H9 (cell line): ENCODE data around the gene CABP7. TPM values are rescaled to one million over a fixed set of nuclear protein-coding genes. Genes with fewer than 3 reads are reported as not detected.

Source experiments
- DNase-seq: peaks from one replicate; pipeline ENCODE4 v3.0.0-alpha.2; 2017
- H2AFZ ChIP-seq: one replicate; pipeline ENCODE4 v1.6.1; 2013; ENCODE audit warnings: mild to moderate bottlenecking, low read length, control low read depth, moderate library complexity
- H2AK5ac ChIP-seq: 2 replicates; pipeline ENCODE4 v1.6.1; 2013; ENCODE audit warnings: low read length, control low read depth, mixed read lengths; ENCODE audit not compliant: insufficient read length
- H2BK120ac ChIP-seq: one replicate; pipeline ENCODE4 v1.6.1; 2013; ENCODE audit warnings: low read depth, mild to moderate bottlenecking, low read length, control low read depth, inconsistent platforms; ENCODE audit not compliant: poor library complexity, severe bottlenecking
- H2BK12ac ChIP-seq: 2 replicates; pipeline ENCODE4 v1.6.1; 2013; ENCODE audit warnings: low read length, control low read depth, mixed read lengths, low read depth; ENCODE audit not compliant: insufficient read length
- H2BK15ac ChIP-seq: 2 replicates; pipeline ENCODE4 v1.6.1; 2013; ENCODE audit warnings: low read depth, low read length, control low read depth
- H2BK20ac ChIP-seq: one replicate; pipeline ENCODE4 v1.6.1; 2013; ENCODE audit warnings: low read depth, mild to moderate bottlenecking, low read length, control low read depth, inconsistent platforms; ENCODE audit not compliant: poor library complexity, severe bottlenecking
- H2BK5ac ChIP-seq: 2 replicates; pipeline ENCODE4 v1.6.1; 2013; ENCODE audit warnings: low read length, control low read depth, mixed read lengths; ENCODE audit not compliant: insufficient read length
- H3K14ac ChIP-seq: 2 replicates; pipeline ENCODE4 v1.6.1; 2013; ENCODE audit warnings: low read length, control low read depth; ENCODE audit not compliant: insufficient read depth
- H3K18ac ChIP-seq: 2 replicates; pipeline ENCODE4 v1.6.1; 2013; ENCODE audit warnings: low read depth, mild to moderate bottlenecking, mixed read lengths, low read length, control low read depth; ENCODE audit not compliant: insufficient read length
- H3K23ac ChIP-seq: 2 replicates; pipeline ENCODE4 v1.6.1; 2013; ENCODE audit warnings: low read length, control low read depth, mixed read lengths, low read depth; ENCODE audit not compliant: insufficient read length
- H3K23me2 ChIP-seq: 2 replicates; pipeline ENCODE4 v1.6.1; 2013; ENCODE audit warnings: low read depth, mild to moderate bottlenecking, mixed read lengths, low read length, control low read depth; ENCODE audit not compliant: insufficient read length, poor library complexity, severe bottlenecking
- H3K27ac ChIP-seq: 2 replicates; pipeline ENCODE4 v1.5.1; 2013; ENCODE audit warnings: low read length, control low read depth, mixed read lengths, low read depth; ENCODE audit not compliant: insufficient read length
- H3K27me3 ChIP-seq: 2 replicates; pipeline ENCODE4 v1.6.1; 2013; ENCODE audit warnings: low read length, control low read depth, inconsistent platforms; ENCODE audit not compliant: insufficient read depth
- H3K4ac ChIP-seq: 2 replicates; pipeline ENCODE4 v1.6.1; 2013; ENCODE audit warnings: low read depth, mild to moderate bottlenecking, control low read depth, inconsistent platforms, low read length, moderate library complexity
- H3K4me1 ChIP-seq: 2 replicates; pipeline ENCODE4 v1.6.1; 2013; ENCODE audit warnings: low read length, control low read depth, inconsistent platforms; ENCODE audit not compliant: insufficient read depth
- H3K4me2 ChIP-seq: 2 replicates; pipeline ENCODE4 v1.6.1; 2013; ENCODE audit warnings: low read length, control low read depth, mixed read lengths; ENCODE audit not compliant: insufficient read length, insufficient read depth
- H3K56ac ChIP-seq: 2 replicates; pipeline ENCODE4 v1.6.1; 2013; ENCODE audit warnings: low read depth, mild to moderate bottlenecking, mixed read lengths, low read length, control low read depth; ENCODE audit not compliant: insufficient read length
- H3K79me1 ChIP-seq: 2 replicates; pipeline ENCODE4 v1.6.1; 2013; ENCODE audit warnings: low read depth, mild to moderate bottlenecking, moderate library complexity, low read length, control low read depth, inconsistent platforms; ENCODE audit not compliant: insufficient read depth, poor library complexity, severe bottlenecking
- H3K79me2 ChIP-seq: 2 replicates; pipeline ENCODE4 v1.6.1; 2013; ENCODE audit warnings: low read length, control low read depth, inconsistent platforms; ENCODE audit not compliant: insufficient read depth
- H3K9ac ChIP-seq: 2 replicates; pipeline ENCODE4 v1.6.1; 2013; ENCODE audit warnings: low read length, control low read depth, mixed read lengths; ENCODE audit not compliant: insufficient read length; ENCODE audit errors: extremely low read depth
- H3K9me3 ChIP-seq: one replicate; pipeline ENCODE4 v1.6.1; 2013; ENCODE audit warnings: low read depth, low read length, inconsistent platforms; ENCODE audit not compliant: control insufficient read depth
- H3T11ph ChIP-seq: one replicate; pipeline ENCODE4 v1.6.1; 2013; ENCODE audit warnings: mild to moderate bottlenecking, low read length, control low read depth, inconsistent platforms
- H4K20me1 ChIP-seq: one replicate; pipeline ENCODE4 v1.6.1; 2013; ENCODE audit not compliant: control insufficient read depth, insufficient read length, insufficient read depth
- H4K5ac ChIP-seq: 2 replicates; pipeline ENCODE4 v1.6.1; 2013; ENCODE audit warnings: low read depth, mild to moderate bottlenecking, mixed read lengths, low read length, control low read depth; ENCODE audit not compliant: insufficient read length
- H4K8ac ChIP-seq: replicated peaks from 2 replicates; pipeline ENCODE4 v1.6.1; 2013; ENCODE audit warnings: low read length, control low read depth, mixed read lengths, low read depth; ENCODE audit not compliant: insufficient read length
- H4K91ac ChIP-seq: 2 replicates; pipeline ENCODE4 v1.6.1; 2013; ENCODE audit warnings: low read depth, mild to moderate bottlenecking, moderate library complexity, mixed read lengths, low read length, control low read depth; ENCODE audit not compliant: insufficient read length
- H3K27ac Mint-ChIP-seq, 3 experiments: 2 replicates in 2 of 3; 3 replicates in 1 of 3; pipeline ENCODE4 v1.8.0; 2020 to 2021; ENCODE audit warnings: mixed read lengths in 3 of 3, mild to moderate bottlenecking in 1 of 3, moderate library complexity in 1 of 3
- H3K27me3 Mint-ChIP-seq: 2 replicates; pipeline ENCODE4 v1.8.0; 2021; ENCODE audit warnings: low read depth, mild to moderate bottlenecking, moderate library complexity, mixed read lengths
- H3K36me3 Mint-ChIP-seq, 3 experiments: 2 replicates in 2 of 3; 3 replicates in 1 of 3; pipeline ENCODE4 v1.8.0; 2020 to 2021; ENCODE audit warnings: low read depth in 3 of 3, mixed read lengths in 3 of 3; ENCODE audit not compliant: insufficient read depth in 1 of 3
- H3K4me1 Mint-ChIP-seq, 2 experiments: 2 replicates each; pipeline ENCODE4 v1.8.0; 2020; ENCODE audit warnings: mixed read lengths in 2 of 2
- H3K4me3 Mint-ChIP-seq, 2 experiments: 2 replicates in 1 of 2; 3 replicates in 1 of 2; pipeline ENCODE4 v1.8.0; 2020 to 2021; ENCODE audit warnings: mild to moderate bottlenecking in 2 of 2, mixed read lengths in 2 of 2, moderate library complexity in 1 of 2
- H3K9me3 Mint-ChIP-seq, 2 experiments: 2 replicates in 1 of 2; 3 replicates in 1 of 2; pipeline ENCODE4 v1.8.0; 2020; ENCODE audit warnings: mild to moderate bottlenecking in 2 of 2, mixed read lengths in 2 of 2, moderate library complexity in 1 of 2
- CTCF ChIP-seq: fragments of 200-600 bp; sonication (generic); conservative IDR thresholded peaks from 3 replicates; pipeline ENCODE4 v1.8.0; 2021; ENCODE audit warnings: antibody characterized with exemption, mild to moderate bottlenecking
- WGBS: extraction: QIAGEN DNeasy Blood & Tissue Kit; methylation state at CpG from one replicate; pipeline ENCODE4 v1.1.7; 2013; ENCODE audit warnings: missing lambda C conversion rate, low lambda C conversion rate, mixed read lengths; ENCODE audit not compliant: insufficient read length; ENCODE audit errors: extremely low coverage; 5-methylcytosine and 5-hydroxymethylcytosine counted together
- total RNA-seq: library from RNA; stranded (reverse); gene quantifications from 2 replicates; pipeline ENCODE4 v1.2.1, GENCODE V29; 2021

The CABP7 gene
- total RNA-seq, 1 experiment from 2014 or later: 0.83 TPM

DNA sequence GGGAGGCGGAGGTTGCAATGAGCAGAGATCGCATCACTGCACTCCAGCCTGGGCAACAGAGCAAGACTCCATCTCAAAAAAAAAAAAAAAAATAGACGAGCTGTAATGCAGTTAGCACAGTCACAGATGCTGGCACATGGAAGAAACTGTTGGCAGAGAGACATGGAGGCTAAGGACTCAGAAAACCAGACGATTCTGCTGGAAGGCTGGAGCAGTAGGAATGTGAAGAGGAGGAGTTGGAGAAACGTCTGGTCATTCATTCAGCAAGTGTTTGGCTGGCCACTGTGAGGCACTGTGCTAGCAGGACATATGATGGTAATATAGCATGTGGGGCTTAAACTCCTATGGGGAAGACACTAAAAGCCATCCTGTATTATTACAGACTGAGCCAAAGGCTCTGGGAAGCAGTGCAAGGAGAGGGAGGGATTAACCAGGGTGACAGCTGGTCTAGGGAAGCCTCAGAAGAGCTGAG is 52.4 kb downstream of the CABP7 start:
- H3K27me3 Mint-ChIP-seq: peaks cover 10% of the 10 kb centered on the region
- no peak overlapping the region for H2AK5ac ChIP-seq
- peaks cover 7% of the 10 kb centered on the region for H3K23me2 ChIP-seq
- H2BK12ac ChIP-seq: no peak overlapping the region
- no peak overlapping the region for H2BK15ac ChIP-seq
- H3K18ac ChIP-seq: no peak overlapping the region
- H3K27ac ChIP-seq: no peak overlapping the region
- no peak overlapping the region for H3K4me3 Mint-ChIP-seq
- H3K4me2 ChIP-seq: no peak overlapping the region
- peak overlapping the region in 1 of 3 experiments; percentile 82; a peak in 2 of 7 replicates for H3K27ac Mint-ChIP-seq
- no peaks in the 10 kb centered on the region; the same call in 1 of the 2 replicates for H3K4me1 ChIP-seq
- H3K79me1 ChIP-seq: no peaks in the 10 kb centered on the region
- H3K9ac ChIP-seq: no peak overlapping the region
- peaks cover 9% of the 10 kb centered on the region in 2 experiments for H3K4me1 Mint-ChIP-seq
- H4K20me1 ChIP-seq: no peaks in the 10 kb centered on the region
- H3T11ph ChIP-seq: no peak overlapping the region
- H3K9me3 Mint-ChIP-seq: no peaks in the 10 kb centered on the region
- no peak overlapping the region for H4K8ac ChIP-seq
- DNase-seq: peak; percentile 45
- no peak overlapping the region for H2BK120ac ChIP-seq
- H3K9me3 ChIP-seq: no peaks in the 10 kb centered on the region
- H3K56ac ChIP-seq: no peak overlapping the region
- no peak overlapping the region for H3K14ac ChIP-seq
- no peak overlapping the region for H2BK5ac ChIP-seq
- H3K23ac ChIP-seq: no peak overlapping the region
- H4K91ac ChIP-seq: no peak overlapping the region
- no peak overlapping the region for H2BK20ac ChIP-seq
- H3K4ac ChIP-seq: no peak overlapping the region
- H3K36me3 Mint-ChIP-seq: peaks cover 12 to 29% (median 24%) of the 10 kb centered on the region in 3 experiments; a peak in 6 of 7 replicates
- H2AFZ ChIP-seq: no peak overlapping the region
- H4K5ac ChIP-seq: no peak overlapping the region
- peaks cover 7% of the 10 kb centered on the region; the same call in 1 of the 2 replicates for H3K79me2 ChIP-seq
- peak; percentile 67 for TF ChIP-seq CTCF
- no peaks in the 10 kb centered on the region for H3K27me3 ChIP-seq
- WGBS: no CpG with 5 or more reads among the region's 5 CpGs
